ENCODE measurements around the gene MPHOSPH9.

DNA sequence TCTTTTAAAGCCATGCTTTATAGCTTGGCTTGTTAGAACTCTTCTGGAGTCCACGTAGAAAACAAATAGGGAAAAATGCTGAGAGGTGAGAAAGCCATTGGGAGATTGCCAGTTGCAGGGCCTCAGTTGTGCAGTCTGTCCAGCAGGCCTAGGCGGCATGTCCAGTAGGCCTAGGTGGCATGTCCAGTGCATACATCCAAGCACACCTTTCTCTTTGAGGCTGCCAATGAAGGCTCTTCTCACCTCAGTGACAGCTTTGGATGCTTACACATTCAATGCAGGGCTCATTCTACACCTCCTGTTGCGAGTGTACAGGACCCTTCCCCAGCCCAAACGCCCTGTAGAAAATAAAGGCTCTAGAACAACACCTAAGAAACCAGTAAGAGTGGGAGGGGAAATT is 25.7 kb upstream of the MPHOSPH9 start:
- TF ChIP-seq, protein P1, sequence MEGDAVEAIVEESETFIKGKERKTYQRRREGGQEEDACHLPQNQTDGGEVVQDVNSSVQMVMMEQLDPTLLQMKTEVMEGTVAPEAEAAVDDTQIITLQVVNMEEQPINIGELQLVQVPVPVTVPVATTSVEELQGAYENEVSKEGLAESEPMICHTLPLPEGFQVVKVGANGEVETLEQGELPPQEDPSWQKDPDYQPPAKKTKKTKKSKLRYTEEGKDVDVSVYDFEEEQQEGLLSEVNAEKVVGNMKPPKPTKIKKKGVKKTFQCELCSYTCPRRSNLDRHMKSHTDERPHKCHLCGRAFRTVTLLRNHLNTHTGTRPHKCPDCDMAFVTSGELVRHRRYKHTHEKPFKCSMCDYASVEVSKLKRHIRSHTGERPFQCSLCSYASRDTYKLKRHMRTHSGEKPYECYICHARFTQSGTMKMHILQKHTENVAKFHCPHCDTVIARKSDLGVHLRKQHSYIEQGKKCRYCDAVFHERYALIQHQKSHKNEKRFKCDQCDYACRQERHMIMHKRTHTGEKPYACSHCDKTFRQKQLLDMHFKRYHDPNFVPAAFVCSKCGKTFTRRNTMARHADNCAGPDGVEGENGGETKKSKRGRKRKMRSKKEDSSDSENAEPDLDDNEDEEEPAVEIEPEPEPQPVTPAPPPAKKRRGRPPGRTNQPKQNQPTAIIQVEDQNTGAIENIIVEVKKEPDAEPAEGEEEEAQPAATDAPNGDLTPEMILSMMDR (conservative IDR thresholded peaks at IDR 0.05; ENCODE audit: low read depth, low read length): no peak
- TF ChIP-seq RFX5 (IDR thresholded peaks at IDR 0.05; ENCODE audit: low read depth, low read length): no peak
- TF ChIP-seq, protein P2, sequence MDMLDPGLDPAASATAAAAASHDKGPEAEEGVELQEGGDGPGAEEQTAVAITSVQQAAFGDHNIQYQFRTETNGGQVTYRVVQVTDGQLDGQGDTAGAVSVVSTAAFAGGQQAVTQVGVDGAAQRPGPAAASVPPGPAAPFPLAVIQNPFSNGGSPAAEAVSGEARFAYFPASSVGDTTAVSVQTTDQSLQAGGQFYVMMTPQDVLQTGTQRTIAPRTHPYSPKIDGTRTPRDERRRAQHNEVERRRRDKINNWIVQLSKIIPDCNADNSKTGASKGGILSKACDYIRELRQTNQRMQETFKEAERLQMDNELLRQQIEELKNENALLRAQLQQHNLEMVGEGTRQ (IDR thresholded peaks at IDR 0.05; ENCODE audit: low read depth, low read length): no peak
- no peak for TF ChIP-seq SMC3 (IDR thresholded peaks at IDR 0.05; ENCODE audit: low read depth, low read length)
- no peak for TF ChIP-seq MAFK (IDR thresholded peaks at IDR 0.05; ENCODE audit: low read depth, low read length)
- no peak for TF ChIP-seq MXI1 (IDR thresholded peaks at IDR 0.05; ENCODE audit: borderline replicate concordance, low read depth, low read length)
- TF ChIP-seq RCOR1 (IDR thresholded peaks at IDR 0.05; ENCODE audit: insufficient replicate concordance, low read length): no peak
- TF ChIP-seq POLR2A (IDR thresholded peaks at IDR 0.05; ENCODE audit: low read depth, low read length): no peak
- TF ChIP-seq FOS (IDR thresholded peaks at IDR 0.05; ENCODE audit: low read depth, low read length): no peak
- no peak for TF ChIP-seq RAD21 (IDR thresholded peaks at IDR 0.05; ENCODE audit: low read length)
- no peak for TF ChIP-seq CEBPB (IDR thresholded peaks at IDR 0.05; ENCODE audit: low read depth, low read length)
- no peak for TF ChIP-seq MAZ (IDR thresholded peaks at IDR 0.05; ENCODE audit: borderline replicate concordance, low read depth, low read length)

All from IMR-90 (cell line).